Activated naive CD8-positive, alpha-beta T cell (primary cell): ENCODE results near the gene GRIK3.

Experiments used
- H3K27ac Mint-ChIP-seq: one replicate; pipeline ENCODE4 v1.8.0; 2021; ENCODE audit warnings: mixed read lengths
- H3K27me3 Mint-ChIP-seq: one replicate; pipeline ENCODE4 v1.8.0; 2021; ENCODE audit warnings: mixed read lengths
- H3K36me3 Mint-ChIP-seq: one replicate; pipeline ENCODE4 v1.8.0; 2021; ENCODE audit warnings: mixed read lengths
- H3K4me1 Mint-ChIP-seq: one replicate; pipeline ENCODE4 v1.8.0; 2021; ENCODE audit warnings: low read depth, mixed read lengths
- H3K4me3 Mint-ChIP-seq: one replicate; pipeline ENCODE4 v1.8.0; 2021; ENCODE audit warnings: mild to moderate bottlenecking, mixed read lengths
- H3K9me3 Mint-ChIP-seq: one replicate; pipeline ENCODE4 v1.8.0; 2021; ENCODE audit warnings: low read depth, mixed read lengths

The GRIK3 gene

DNA sequence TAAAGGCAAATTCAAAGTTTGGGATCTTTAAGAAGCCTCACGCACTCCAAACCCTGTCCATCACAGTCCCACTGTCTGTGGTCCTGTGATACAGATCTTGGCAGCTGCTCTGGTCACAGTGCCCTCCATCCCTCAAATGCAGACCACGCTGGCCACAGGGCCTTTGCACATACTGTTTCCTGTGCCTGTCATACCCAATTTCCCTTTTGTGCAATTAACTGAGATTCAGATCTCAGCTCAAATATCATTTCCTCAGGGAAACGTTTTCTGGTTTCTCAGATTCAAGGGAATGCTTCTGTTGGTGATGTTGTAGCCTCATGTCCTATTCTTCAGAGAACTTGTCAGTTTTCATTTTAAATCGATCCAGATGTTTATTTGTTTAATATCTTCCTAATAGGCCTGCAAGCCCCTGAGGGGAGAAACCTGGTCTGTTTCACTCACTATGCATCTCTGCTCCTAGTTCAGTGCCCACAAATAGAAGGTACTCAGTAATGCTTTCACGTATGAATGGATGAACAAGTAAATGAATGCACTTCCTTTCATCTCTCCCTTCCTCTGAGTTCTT, 24.2 kb upstream of the GRIK3 start:
- Mint-ChIP-seq H3K9me3 (no peaks in the 10 kb centered on the region), H3K4me1 (no peaks in the 10 kb centered on the region), H3K27ac (no peak overlapping the region), H3K36me3 (no peaks in the 10 kb centered on the region), H3K4me3 (no peak overlapping the region), H3K27me3 (peaks cover 5% of the 10 kb centered on the region)

DNA sequence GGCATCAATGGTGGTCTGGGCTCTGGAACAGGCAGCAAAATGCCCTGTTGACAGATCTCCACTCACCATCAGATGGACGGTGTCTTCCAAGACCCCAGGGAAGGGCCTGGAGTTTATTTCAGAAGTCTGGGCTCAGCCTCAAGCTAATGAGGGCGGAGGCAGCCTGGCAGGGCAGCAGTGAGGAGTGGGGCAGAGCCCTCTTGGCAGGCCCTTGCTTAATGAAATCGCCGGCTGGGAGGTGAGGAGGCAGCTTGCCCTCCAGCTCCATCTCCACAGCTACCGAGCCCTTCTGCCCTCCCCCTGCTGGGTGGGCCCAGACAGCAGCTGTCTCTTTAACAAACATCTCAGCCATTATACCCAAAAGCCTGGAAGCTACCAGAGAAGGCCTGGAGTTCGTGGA, 22.0 kb upstream of the GRIK3 start:
- H3K36me3 Mint-ChIP-seq = no peaks in the 10 kb centered on the region
- no peak overlapping the region for H3K27ac Mint-ChIP-seq
- H3K4me3 Mint-ChIP-seq = no peak overlapping the region

DNA sequence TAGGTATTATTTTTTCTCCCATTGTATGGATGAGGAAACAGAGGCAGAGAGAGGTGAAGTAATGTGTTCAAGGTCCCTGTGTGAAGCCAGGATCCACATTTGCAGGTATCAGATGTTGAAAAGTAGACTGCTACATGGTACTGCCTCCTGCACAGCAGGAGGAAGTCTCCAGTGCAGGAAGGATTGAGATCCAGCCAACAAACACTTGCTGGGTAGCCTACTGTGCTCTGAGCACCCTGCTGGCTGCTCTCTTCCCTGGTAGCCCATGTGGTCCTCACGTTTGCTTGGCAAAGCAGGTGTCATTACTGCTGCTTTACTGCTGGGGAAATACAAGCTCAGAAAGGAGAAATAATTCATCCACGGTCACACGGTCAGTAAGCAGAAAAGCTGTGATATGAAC, 21.3 kb upstream of the GRIK3 start:
- Mint-ChIP-seq H3K36me3 (no peaks in the 10 kb centered on the region), H3K4me3 (no peak overlapping the region), H3K27ac (no peak overlapping the region), H3K9me3 (no peaks in the 10 kb centered on the region), H3K4me1 (no peaks in the 10 kb centered on the region), H3K27me3 (peaks cover 3% of the 10 kb centered on the region)

More for the DNA sequence above, 22.0 kb upstream of the GRIK3 start:
- Mint-ChIP-seq H3K27me3 (peaks cover 5% of the 10 kb centered on the region), H3K9me3 (no peaks in the 10 kb centered on the region), H3K4me1 (no peaks in the 10 kb centered on the region)

- Mint-ChIP-seq H3K4me1 (no peaks in the 10 kb centered on the region), H3K27me3 (peaks cover 4% of the 10 kb centered on the region), H3K36me3 (no peaks in the 10 kb centered on the region), H3K9me3 (no peaks in the 10 kb centered on the region), H3K4me3 (no peak overlapping the region), H3K27ac (no peak overlapping the region)
Observed at GRCh38 chr1:37053173-37053572, 18.9 kb upstream of the GRIK3 start.

- no peaks in the 10 kb centered on the region for H3K36me3 Mint-ChIP-seq
- H3K4me3 Mint-ChIP-seq = no peak overlapping the region
- H3K4me1 Mint-ChIP-seq = no peaks in the 10 kb centered on the region
- peaks cover 3% of the 10 kb centered on the region for H3K27me3 Mint-ChIP-seq
- H3K9me3 Mint-ChIP-seq = no peaks in the 10 kb centered on the region
- no peak overlapping the region for H3K27ac Mint-ChIP-seq
Observed at GRCh38 chr1:37052120-37052519, 17.8 kb upstream of the GRIK3 start.

GRCh38 chr1:37051346-37051745, 17.0 kb upstream of the GRIK3 start:
- Mint-ChIP-seq H3K27ac (no peak overlapping the region), H3K27me3 (peaks cover 5% of the 10 kb centered on the region), H3K4me3 (no peak overlapping the region), H3K9me3 (no peaks in the 10 kb centered on the region), H3K36me3 (no peaks in the 10 kb centered on the region), H3K4me1 (no peaks in the 10 kb centered on the region)

- Mint-ChIP-seq H3K4me3 (no peak overlapping the region), H3K9me3 (no peaks in the 10 kb centered on the region), H3K36me3 (no peaks in the 10 kb centered on the region), H3K4me1 (no peaks in the 10 kb centered on the region), H3K27me3 (peaks cover 14% of the 10 kb centered on the region), H3K27ac (no peak overlapping the region)
Observed at GRCh38 chr1:37047542-37047941, 13.2 kb upstream of the GRIK3 start.

DNA sequence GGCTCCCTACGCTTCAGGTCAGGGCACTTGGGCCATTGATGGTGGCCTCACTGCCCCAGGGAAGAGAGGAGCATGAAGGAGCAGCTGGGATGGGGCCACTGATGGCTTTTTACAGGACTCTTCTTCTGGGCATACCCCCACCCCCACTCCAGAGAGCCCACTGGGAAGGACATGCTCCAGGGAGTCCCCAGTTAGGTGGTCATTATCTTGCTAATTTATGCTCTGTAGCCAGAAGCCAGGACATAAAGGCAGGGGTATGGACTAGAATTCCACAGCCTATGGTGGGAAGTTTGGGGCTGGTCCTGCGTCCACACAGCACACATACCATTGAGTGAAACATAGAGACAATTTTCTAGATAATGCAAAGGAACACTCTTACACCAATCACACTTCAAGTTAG, 8.8 kb upstream of the GRIK3 start:
- Mint-ChIP-seq H3K4me1 (no peaks in the 10 kb centered on the region), H3K27ac (no peak overlapping the region), H3K4me3 (no peak overlapping the region), H3K27me3 (peaks cover 38% of the 10 kb centered on the region), H3K36me3 (no peaks in the 10 kb centered on the region), H3K9me3 (no peaks in the 10 kb centered on the region)

DNA sequence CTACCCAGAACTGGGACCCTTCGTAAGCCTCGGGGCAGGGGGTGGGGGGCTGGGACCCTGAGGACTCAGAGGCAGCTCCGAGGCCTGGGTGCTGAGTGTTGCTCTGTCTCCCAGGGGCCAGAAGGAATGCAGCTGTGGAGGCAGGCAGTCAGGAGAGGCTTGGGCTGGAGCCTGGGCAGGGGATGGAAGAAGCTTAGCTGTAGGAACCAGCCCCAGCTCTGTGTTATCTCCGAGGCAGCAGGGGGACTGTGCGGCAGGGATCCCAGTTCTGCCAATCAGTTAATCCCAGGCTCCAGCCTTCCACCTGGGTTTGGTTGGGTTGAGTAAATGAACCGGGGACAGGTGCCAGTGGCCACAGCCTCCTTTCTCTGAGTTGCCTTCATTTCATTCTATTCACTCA, 8.2 kb upstream of the GRIK3 start:
- no peaks in the 10 kb centered on the region for H3K36me3 Mint-ChIP-seq
- peaks cover 38% of the 10 kb centered on the region for H3K27me3 Mint-ChIP-seq
- no peak overlapping the region for H3K27ac Mint-ChIP-seq
- no peaks in the 10 kb centered on the region for H3K9me3 Mint-ChIP-seq
- H3K4me3 Mint-ChIP-seq = no peak overlapping the region
- H3K4me1 Mint-ChIP-seq = no peaks in the 10 kb centered on the region

DNA sequence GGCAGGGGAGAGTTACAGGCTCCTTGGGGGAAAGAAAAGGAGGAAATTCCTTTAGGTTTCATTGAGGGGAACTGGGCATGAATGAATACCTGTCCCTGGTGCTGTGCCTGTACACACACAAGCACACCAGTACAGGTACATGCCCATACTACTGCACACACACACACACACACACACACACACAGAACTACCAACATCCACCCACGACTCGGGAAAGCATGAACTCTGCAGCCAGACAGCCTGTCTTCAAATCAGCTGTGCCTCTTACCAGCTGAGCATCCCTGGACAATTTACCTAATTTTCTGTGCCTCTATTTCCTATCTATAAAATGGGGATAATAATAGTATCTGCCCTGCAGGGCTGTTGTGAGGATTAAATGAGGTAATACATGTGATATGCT, 7.2 kb upstream of the GRIK3 start:
- H3K4me3 Mint-ChIP-seq = no peak overlapping the region
- H3K36me3 Mint-ChIP-seq = no peaks in the 10 kb centered on the region
- H3K9me3 Mint-ChIP-seq = no peaks in the 10 kb centered on the region
- H3K4me1 Mint-ChIP-seq = peaks cover 2% of the 10 kb centered on the region
- H3K27ac Mint-ChIP-seq = no peak overlapping the region
- H3K27me3 Mint-ChIP-seq = peaks cover 42% of the 10 kb centered on the region

GRCh38 chr1:37040773-37041172, 6.5 kb upstream of the GRIK3 start:
- Mint-ChIP-seq H3K27me3 (peaks cover 45% of the 10 kb centered on the region), H3K4me3 (no peak overlapping the region), H3K27ac (no peak overlapping the region), H3K9me3 (no peaks in the 10 kb centered on the region), H3K36me3 (no peaks in the 10 kb centered on the region), H3K4me1 (peaks cover 7% of the 10 kb centered on the region)

- Mint-ChIP-seq H3K27ac (no peak overlapping the region), H3K27me3 (peaks cover 49% of the 10 kb centered on the region), H3K4me1 (peaks cover 10% of the 10 kb centered on the region), H3K36me3 (no peaks in the 10 kb centered on the region), H3K4me3 (no peak overlapping the region), H3K9me3 (no peaks in the 10 kb centered on the region)
Observed at GRCh38 chr1:37040261-37040660, 5.9 kb upstream of the GRIK3 start.

DNA sequence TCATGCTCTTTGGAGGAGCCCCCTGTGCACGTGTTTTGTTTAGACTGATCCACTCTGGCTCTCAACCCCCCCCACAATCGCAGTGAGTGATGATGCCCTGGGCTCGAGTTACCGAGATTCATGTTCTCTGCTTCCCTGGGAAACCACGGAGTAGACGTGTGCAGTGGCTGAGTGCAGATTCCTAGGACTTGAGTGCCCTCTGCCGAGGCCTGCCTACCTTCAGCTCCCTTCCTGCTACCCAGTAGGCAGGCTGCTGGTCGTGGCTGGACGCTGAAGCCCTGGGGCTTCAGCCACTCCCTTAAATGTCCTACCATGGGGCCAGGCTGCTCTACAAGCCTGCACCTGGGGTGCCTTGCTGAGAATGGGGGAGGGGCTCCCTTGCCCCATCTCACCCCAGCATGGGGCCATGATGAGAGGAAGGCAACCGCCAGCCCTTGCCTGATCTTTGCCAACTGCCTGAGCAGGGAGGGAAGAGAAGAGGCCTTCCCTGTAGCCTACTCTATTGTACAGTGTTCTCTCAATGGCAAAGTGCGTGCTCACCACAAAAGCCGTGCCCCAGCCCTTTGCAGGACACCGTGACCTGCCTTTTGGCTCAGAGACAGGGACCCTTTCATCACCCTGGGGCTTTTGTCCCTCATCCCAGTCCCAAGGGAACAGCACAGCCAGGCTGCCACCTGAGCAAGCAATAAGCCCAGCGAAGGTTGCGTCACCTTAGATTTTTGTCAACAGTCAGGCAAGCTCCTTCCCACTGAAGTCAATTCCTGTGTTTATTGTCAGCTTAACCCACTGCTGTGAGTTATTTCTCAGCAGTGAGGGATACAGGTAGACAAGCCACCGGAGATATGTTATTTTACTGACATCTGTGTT, 4.1 kb upstream of the GRIK3 start:
- Mint-ChIP-seq H3K9me3 (no peaks in the 10 kb centered on the region), H3K27ac (no peak overlapping the region), H3K4me3 (no peak overlapping the region), H3K36me3 (no peaks in the 10 kb centered on the region), H3K4me1 (peaks cover 11% of the 10 kb centered on the region), H3K27me3 (peaks cover 48% of the 10 kb centered on the region)

DNA sequence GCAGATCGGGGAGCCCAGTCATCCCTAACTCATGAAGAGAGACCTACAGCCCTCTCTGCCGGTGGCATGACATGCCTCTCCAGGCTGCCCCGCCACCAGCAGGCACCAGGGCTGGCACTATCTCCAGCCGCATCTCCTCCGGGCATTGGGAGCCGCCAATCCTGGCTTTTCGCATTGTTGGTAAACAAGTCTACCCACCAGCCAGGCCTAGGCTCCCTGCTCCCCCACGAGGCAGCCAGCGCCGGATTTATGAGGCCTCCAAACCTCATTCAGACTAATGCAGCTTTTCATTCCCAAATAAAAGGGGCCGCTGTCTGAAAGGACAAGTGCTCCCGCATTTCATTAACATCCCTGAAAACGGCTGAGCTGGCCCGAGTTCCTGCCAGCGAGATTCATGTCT, 3.4 kb upstream of the GRIK3 start:
- no peak overlapping the region for H3K4me3 Mint-ChIP-seq
- H3K36me3 Mint-ChIP-seq = no peaks in the 10 kb centered on the region
- peaks cover 45% of the 10 kb centered on the region for H3K27me3 Mint-ChIP-seq

DNA sequence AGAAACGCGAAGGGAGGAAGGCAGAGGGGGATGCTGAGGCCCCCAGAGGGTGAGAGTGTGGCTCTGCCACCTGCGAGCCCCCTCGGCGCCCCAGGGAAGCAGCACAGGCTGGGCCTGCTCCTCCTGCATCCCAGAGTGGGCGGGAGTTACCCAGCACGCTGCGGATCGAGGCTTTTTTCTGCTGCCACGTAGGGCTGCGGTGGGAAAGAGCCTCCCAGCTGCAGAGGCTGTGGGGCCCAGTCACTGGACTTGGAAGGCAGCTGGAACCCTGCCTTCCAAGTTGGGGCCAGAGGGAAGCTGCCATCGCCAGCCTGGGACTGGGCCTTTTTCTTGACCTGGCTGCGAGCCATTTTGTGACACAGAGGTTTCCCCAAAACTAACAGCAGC, 2.3 kb upstream of the GRIK3 start:
- peaks cover 46% of the 10 kb centered on the region for H3K27me3 Mint-ChIP-seq
- no peak overlapping the region for H3K27ac Mint-ChIP-seq
- no peaks in the 10 kb centered on the region for H3K9me3 Mint-ChIP-seq
- no peaks in the 10 kb centered on the region for H3K36me3 Mint-ChIP-seq
- H3K4me1 Mint-ChIP-seq = peaks cover 11% of the 10 kb centered on the region
- H3K4me3 Mint-ChIP-seq = no peak overlapping the region

More for the DNA sequence above, 3.4 kb upstream of the GRIK3 start:
- H3K9me3 Mint-ChIP-seq = no peaks in the 10 kb centered on the region
- no peak overlapping the region for H3K27ac Mint-ChIP-seq
- peaks cover 11% of the 10 kb centered on the region for H3K4me1 Mint-ChIP-seq
